Fibroblast of upper back skin (primary cell): Measurements from ENCODE around the gene ZNF503.
A peak's percentile ranks its signal among the peaks of the same experiment; 100 is the strongest.
"Not testable (repeated sequence)": the region's sequence is repeated elsewhere in the genome, so short reads cannot be mapped to it uniquely, and the experiment has no call there.

ENCODE experiments used
- DNase-seq: peaks from one replicate; pipeline ENCODE4 v3.0.0-alpha.2; 2013

The ZNF503 gene

DNA sequence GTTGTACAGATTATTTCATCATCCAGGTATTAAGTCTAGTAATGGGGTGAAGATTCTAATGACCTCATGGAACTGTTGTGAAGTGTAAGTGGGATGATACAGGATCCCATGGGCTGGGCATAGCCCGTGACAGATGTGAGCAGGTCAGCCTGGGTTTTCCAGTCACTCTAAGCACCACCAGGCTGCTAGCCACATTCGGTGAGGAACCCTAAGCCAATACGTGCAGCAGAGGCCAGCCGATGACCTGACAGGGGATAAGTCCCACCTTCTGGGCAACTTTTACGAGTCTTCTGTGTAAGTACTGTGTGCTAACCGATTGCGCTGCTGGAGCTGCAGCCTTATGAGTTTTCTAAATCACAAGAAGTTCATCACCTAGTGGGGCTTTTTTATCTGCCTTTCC, 7.3 kb downstream of the ZNF503 start:
- no peak for DNase-seq

DNA sequence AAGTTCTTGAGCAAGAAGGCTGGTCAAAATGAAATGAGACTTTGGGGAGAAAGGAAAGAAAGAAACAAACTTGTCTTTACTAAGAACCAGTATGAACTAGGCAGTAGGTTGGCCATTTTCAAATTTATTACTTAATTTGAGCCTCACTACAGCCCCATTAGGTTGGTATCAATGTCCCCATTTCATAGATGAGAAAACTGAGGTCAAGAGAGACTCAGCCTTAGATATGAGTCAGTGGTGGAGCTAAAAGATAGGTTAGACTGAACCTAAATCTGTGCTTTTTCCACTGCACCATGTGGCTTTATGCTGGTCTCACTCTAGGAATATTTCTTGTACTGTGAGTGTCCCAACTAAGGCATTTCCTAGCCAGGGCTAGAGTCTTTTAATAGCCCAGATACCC, 8.8 kb downstream of the ZNF503 start:
- no peak for DNase-seq

- no peak for DNase-seq
Observed at GRCh38 chr10:75392271-75392670, 9.3 kb downstream of the ZNF503 start.

GRCh38 chr10:75390178-75390577, 11.4 kb downstream of the ZNF503 start:
- no peak for DNase-seq

- no peak for DNase-seq
Observed at GRCh38 chr10:75388082-75388481, 13.5 kb downstream of the ZNF503 start.

- DNase-seq = no peak
Observed at GRCh38 chr10:75386128-75386527, 15.4 kb downstream of the ZNF503 start.

GRCh38 chr10:75379817-75380216, 21.7 kb downstream of the ZNF503 start:
- DNase-seq = no peak

DNA sequence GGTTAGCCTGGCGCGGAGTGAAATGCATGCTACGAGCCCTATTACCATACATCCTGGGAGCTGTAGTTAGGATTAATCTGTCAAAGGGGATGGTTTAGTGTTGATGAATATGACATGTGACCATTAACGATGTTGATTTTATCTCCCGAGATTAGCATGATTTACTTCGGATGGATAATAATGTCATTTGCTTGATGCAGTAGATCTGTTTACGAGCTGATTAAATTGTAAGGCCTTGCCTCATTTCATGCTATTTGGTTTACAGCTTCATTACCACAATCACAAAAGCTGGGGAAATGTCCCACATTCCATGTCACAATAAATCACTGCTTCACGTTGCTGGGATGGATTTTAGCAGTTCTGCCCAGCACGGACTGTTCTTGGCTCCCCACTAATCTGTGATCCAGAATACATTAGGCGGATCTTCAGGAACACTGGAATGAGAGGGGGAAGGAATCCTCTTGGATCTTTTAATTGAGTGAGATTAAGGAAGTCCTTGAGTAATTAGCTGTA, 22.3 kb downstream of the ZNF503 start:
- peak; percentile 25 for DNase-seq

- no peak for DNase-seq
Observed at GRCh38 chr10:75378379-75378778, 23.2 kb downstream of the ZNF503 start.

- no peak for DNase-seq
Observed at GRCh38 chr10:75377869-75378268, 23.7 kb downstream of the ZNF503 start.

DNA sequence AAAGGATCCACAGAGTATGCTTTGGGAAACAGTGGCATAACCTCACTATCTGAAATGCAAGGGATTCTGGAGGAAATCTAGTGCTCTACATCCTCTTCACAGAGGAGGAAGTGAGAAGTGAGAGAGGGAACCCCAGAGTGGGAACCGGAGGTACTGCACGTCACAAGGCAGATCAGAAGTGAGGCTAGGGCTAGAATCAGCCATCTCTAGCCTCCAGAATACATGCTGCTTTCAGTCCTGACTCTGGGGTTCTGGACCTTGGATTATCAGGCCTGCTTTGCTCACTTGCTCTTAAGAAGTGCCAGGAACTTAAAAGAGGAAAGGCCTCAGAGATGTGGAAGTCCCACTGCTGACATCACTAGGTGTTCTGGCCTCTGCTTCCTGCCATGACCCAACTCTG, 25.7 kb downstream of the ZNF503 start:
- DNase-seq = no peak

- DNase-seq = no peak
Observed at GRCh38 chr10:75371010-75371409, 30.6 kb downstream of the ZNF503 start.

- DNase-seq = not testable (repeated sequence)
Observed at GRCh38 chr10:75369838-75370237, 31.7 kb downstream of the ZNF503 start.

DNA sequence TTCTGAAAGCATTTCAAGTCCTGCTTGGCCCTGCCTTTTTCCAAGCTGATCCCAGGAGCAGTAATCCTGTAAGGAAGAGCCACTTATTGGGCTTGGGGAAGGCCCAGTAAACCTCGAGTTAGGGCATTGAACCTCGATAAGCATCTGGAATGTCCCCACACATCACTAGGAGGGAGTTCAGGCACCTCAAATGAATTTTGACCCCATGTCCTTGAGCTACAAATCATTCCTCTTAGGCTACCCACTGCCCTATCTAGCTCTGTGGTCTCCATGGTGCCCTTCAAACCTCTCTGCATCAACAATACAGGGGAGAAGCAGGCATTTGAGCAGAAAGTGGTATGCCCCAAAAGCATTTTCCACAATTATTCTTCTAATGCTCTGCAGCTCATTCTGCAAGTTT, 33.7 kb downstream of the ZNF503 start:
- no peak for DNase-seq

- no peak for DNase-seq
Observed at GRCh38 chr10:75367021-75367487, 34.5 kb downstream of the ZNF503 start.

GRCh38 chr10:75363431-75363830, 38.1 kb downstream of the ZNF503 start:
- no peak for DNase-seq

- not testable (repeated sequence) for DNase-seq
Observed at GRCh38 chr10:75359876-75360275, 41.7 kb downstream of the ZNF503 start.

- peak; percentile 90 for DNase-seq
Observed at GRCh38 chr10:75358835-75359421, 42.6 kb downstream of the ZNF503 start.

GRCh38 chr10:75358132-75358531, 43.4 kb downstream of the ZNF503 start:
- DNase-seq = no peak

- no peak for DNase-seq
Observed at GRCh38 chr10:75357500-75357899, 44.1 kb downstream of the ZNF503 start.

GRCh38 chr10:75356484-75356883, 45.1 kb downstream of the ZNF503 start:
- DNase-seq = no peak

- DNase-seq = no peak
Observed at GRCh38 chr10:75355706-75356105, 45.9 kb downstream of the ZNF503 start.

DNA sequence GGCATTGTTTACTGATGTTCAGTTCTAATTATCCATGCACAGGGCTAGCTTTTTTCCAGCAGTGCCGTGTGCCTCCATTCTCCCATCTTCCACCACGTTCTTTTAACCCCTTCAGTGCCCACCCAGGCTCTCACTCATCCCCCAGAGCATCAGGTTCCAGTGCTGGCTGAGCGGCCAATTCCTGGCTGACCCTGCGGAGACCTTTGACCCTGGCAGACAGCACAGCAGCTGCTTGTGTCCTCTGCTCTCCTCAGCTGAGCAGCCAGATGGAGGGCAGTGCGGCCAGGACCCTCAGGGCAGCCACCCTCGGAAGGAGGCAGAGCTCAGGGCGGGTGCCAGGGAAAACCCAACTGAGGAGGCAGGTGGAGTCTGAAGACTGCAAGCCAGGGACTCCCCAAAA, 48.4 kb downstream of the ZNF503 start:
- no peak for DNase-seq

DNA sequence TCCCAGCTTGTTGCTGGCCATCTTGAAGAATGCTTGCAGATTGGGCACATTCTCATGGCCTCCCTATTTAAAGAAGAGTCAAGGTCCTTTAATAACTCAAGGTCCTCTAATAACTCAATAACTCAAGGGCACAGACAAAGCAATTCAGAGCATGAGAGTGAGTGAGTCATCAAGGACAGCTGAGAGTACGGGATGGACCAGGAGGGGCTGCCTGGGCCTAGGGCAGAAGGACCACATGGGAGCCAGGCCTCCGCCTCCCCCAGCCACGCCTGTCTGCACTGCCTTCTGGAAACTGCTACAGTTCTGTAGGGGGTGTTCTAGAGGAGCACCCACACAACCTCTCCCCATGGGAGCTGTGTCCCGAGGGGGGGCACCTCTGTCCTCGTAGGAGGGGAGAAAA, 48.9 kb downstream of the ZNF503 start:
- peak; percentile 46 for DNase-seq

GRCh38 chr10:75351637-75352036, 49.9 kb downstream of the ZNF503 start:
- no peak for DNase-seq
